Spinal cord (tissue), 10 donors: ENCODE measurements around the gene LCAT. TPM values are rescaled to one million over a fixed set of nuclear protein-coding genes. Genes with fewer than 3 reads are reported as not detected.

Experiments used
- DNase-seq, 6 donors: peaks; one replicate each; pipeline versions ENCODE4 v3.0.0 to v3.0.0-alpha.2; 2013 to 2015; ENCODE audit warnings: low spot score in 6 of 6, low read depth in 4 of 6
- H3K27ac ChIP-seq: one replicate; pipeline ENCODE4 v1.5.1; 2013; ENCODE audit warnings: low read depth, low read length, control low read depth
- H3K27me3 ChIP-seq: one replicate; pipeline ENCODE4 v1.6.1; 2013; ENCODE audit warnings: low read length; ENCODE audit not compliant: control insufficient read depth, insufficient read depth
- H3K36me3 ChIP-seq: one replicate; pipeline ENCODE4 v1.6.1; 2013; ENCODE audit warnings: low read length; ENCODE audit not compliant: control insufficient read depth, insufficient read depth
- H3K4me1 ChIP-seq: one replicate; pipeline ENCODE4 v1.6.1; 2013; ENCODE audit warnings: low read length; ENCODE audit not compliant: control insufficient read depth, insufficient read depth
- H3K4me3 ChIP-seq: one replicate; pipeline ENCODE4 v1.5.1; 2013; ENCODE audit warnings: low read depth, low read length, control low read depth
- H3K9me3 ChIP-seq: one replicate; pipeline ENCODE4 v1.6.1; 2013; ENCODE audit warnings: low read length; ENCODE audit not compliant: control insufficient read depth, insufficient read depth
- WGBS: methylation state at CpG from one replicate; pipeline ENCODE4 v1.1.5; 2013; ENCODE audit warnings: missing lambda C conversion rate; ENCODE audit not compliant: insufficient coverage; 5-methylcytosine and 5-hydroxymethylcytosine counted together
- polyA plus RNA-seq, 2 donors: library from polyadenylated mRNA; unstranded; fragments of 120-200 nt; gene quantifications; one replicate each; pipeline ENCODE4 v1.2.1, GENCODE V29; 2013; ENCODE audit not compliant: insufficient read length in 2 of 2
- total RNA-seq, 2 donors: library from RNA; depleted of rRNA in 1 of 2; stranded (reverse); fragments of 120-200 nt in 1 of 2; fragments of >200 nt in 1 of 2; gene quantifications; one replicate each; pipeline versions ENCODE4 v1.2.3 to v1.2.4, GENCODE V29; 2013 to 2014
- donor health status: healthy.

Gene LCAT
- total and polyA plus RNA-seq, 4 donors = 5.8 to 50.0 (median 26.9) TPM

DNA sequence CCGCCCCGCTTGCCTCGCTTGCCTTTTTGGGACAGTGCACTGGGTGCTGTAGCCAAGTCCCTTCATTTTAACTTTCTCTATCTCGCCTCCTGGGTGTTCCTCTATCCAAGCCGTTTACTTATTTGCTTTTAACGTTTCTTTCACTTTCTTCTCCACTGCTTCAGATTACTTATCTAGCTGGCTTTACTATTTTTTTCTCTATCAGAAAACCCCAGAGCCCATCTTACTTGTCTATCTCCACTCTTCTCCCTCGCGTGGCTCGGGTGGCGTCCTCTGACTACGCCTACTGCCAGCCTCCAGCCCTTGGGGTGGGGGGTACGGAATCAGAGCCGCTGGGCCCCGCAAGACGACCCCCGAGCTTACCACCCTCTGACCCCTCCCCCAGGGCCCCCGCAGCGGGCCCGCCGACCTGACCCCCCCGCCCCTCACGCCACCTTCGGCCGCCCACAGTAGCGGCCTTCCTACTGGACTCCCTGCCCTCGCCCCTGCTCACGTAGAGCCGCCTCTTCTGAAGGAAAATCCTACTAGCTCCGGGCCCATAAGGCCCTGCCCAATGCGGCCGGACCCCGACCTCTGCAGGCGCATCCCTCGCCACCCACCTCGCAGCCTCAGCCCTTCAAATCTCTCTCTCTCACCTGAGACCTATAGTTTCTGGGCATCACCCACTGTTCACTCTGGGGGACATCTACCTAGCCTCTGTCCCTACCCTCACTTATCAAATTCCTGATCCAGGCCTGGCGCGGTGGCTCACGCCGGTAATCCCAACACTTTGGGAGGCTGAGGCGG lies 25.5 kb upstream of the LCAT start:
- DNase-seq = no peak
- Histone ChIP-seq H3K27me3 (peaks cover 19% of the 10 kb centered on the region), H3K9me3 (no peaks in the 10 kb centered on the region), H3K36me3 (no peaks in the 10 kb centered on the region), H3K27ac (peak overlapping the region; percentile 52), H3K4me3 (peak overlapping the region; percentile 51), H3K4me1 (peaks cover 37% of the 10 kb centered on the region)
- 34% methylated on average over 29 of the region's 40 CpGs for WGBS

DNA sequence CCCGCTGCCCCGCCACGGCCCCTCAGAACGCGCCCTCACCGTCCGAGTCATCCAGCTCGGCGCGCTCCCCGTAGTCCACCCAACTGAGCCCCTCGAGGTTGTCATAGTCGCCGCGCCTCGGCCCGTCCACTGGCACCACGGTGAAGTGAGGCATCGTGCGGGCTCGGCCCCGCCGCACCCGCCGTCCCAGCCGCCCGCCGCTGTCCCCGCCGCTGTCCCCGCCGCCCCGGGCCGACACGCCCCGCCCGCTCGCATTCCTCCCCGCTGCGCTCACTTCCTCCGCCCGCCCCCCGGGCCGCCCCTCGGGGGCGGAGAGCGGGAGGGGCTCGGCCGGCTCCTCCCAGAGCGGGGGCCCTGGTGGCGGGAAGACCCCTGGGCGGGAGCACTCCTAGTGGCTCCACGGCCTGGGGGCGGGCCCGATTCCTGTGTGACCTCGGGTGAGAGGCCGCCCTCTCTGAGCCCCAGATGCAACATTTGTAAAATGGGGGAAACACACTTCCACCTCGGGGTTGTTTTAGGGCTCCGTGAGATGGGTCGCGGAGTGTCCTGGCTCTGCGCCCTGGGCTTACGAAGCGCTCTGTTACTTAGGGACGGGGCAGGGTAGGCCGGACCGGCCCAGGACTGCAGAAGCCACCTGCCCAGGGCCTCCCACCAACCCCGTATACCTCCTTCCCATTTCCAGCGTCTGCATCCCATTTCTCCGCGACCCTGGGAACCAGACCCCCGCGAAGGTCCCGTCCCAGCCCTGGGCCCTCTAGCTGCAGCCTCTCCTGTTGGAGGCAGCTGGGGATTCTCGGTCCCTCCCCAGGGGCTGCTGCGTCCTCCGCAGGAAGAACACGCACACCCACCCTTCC lies 24.7 kb upstream of the LCAT start, which contains the start of gene SLC12A4:
Gene SLC12A4, minus strand, starts transcription at position 238 of the 854 bp plus-strand sequence. Its CDS starts 84 bp downstream, at position 154.
- 2% methylated on average over 78 of the region's 78 CpGs for WGBS
- Histone ChIP-seq H3K9me3 (no peaks in the 10 kb centered on the region), H3K4me3 (peak within 1 kb of the TSS; percentile 79), H3K4me1 (peaks cover 45% of the 10 kb centered on the region), H3K27ac (peak within 1 kb of the TSS; percentile 76), H3K36me3 (peaks cover 5% of the 10 kb centered on the region), H3K27me3 (peaks cover 19% of the 10 kb centered on the region)
- DNase-seq = peak in 4 of 6 donors; percentile 66 to 90 (median 68)

DNA sequence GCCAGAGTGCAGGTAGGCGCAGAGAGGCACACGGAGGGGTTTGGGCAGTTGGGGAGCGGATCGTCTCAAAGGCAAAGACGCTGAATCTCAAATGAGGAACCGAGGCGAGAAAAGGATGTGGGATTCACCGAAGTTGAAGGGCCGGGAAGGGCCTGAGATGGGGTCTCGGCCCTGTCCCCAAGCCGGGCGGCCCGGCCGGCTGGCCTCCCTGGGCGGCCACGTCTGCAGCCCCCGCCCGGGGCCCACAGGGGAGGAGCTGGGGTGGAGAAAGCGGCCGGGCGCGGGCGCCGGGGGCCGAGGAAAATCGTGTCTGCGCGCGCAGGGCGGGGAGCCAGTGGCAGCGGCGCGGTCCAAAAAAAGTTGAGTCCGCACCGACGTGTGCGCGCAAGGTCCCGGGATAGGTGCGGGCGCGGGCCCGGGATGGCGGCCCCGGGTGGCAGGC lies 24.1 kb upstream of the LCAT start:
- 2% methylated on average over 45 of the region's 45 CpGs for WGBS
- Histone ChIP-seq H3K27ac (peak overlapping the region; percentile 76), H3K4me3 (peak overlapping the region; percentile 79), H3K27me3 (peaks cover 19% of the 10 kb centered on the region), H3K9me3 (no peaks in the 10 kb centered on the region), H3K36me3 (peaks cover 8% of the 10 kb centered on the region), H3K4me1 (peaks cover 51% of the 10 kb centered on the region)
- DNase-seq = peak in 1 of 6 donors; percentile 60

DNA sequence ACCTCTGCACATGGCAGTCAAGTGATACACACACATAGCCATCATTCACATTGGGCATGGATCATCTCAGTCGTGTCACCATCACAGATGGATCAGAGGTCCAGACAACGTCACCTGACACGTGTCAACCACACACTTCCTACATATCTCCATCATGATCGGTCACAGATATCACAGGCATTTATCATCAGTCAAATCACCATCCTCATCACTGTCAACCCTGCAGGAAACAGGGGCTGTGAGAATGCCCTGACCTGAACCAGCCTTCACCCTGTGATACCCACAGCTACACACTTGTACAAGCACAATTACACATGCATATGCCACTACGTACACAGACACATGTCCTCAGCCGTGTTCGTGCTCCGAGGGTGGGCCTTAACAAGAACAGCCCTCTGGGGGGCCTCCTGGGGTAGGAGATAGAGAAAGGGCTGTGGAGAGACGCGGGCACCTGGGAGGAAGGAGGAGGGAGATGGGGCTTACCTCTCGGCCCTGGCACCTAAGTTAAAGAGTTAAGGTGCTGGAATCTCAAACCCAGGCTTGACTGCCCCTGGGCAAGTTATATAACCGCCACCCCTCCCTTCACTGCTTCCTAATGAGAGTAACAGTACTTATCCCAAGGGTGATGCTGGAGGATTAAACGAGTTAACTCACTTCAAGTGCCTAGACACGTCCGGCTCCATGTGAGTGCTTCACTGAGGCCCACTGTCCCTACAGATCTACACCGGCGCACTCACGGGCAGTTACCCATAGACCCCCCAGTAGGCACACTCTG lies 23.4 kb upstream of the LCAT start:
- 33% methylated on average over 14 of the region's 18 CpGs for WGBS
- Histone ChIP-seq H3K36me3 (peaks cover 11% of the 10 kb centered on the region), H3K4me3 (peak overlapping the region; percentile 79), H3K27ac (peak overlapping the region; percentile 76), H3K27me3 (peaks cover 19% of the 10 kb centered on the region), H3K9me3 (no peaks in the 10 kb centered on the region), H3K4me1 (peaks cover 56% of the 10 kb centered on the region)
- DNase-seq = no peak

DNA sequence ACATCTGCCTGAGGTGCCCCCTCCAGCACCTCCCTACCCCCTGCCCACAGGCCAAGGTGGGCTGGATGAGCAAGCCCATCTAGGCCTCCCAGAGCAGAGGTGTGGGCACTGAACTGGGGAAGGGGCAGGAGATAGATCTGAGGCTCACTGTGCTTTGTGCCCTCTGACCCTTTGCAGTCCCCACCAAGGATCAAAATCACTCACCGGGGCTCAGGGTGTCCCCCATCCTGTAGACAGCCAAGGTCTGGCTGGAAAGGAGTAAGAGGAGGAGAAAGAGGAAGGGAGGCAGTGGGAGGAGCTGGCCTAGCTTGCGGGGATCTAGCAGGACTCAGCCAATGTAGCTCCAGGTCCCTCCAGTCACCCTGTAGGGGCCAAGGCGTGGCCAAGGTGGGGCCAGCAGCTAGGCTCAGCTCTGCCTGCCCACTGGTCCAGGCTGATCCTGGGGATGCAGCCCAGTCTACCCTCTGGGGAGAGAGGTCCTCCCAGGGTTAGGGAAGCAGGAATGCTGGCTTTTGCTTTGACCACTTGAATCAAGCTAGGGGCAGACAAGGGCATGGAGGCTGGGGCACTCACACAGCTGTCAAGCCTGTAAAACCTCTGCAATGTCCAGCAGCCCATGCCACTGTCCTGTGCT lies 22.7 kb upstream of the LCAT start:
- peaks cover 63% of the 10 kb centered on the region for H3K4me1 ChIP-seq
- peak overlapping the region; percentile 79 for H3K4me3 ChIP-seq
- WGBS = 68% methylated on average over 2 of the region's 3 CpGs
- H3K27me3 ChIP-seq = peaks cover 19% of the 10 kb centered on the region
- peak overlapping the region; percentile 42 for H3K27ac ChIP-seq
- H3K36me3 ChIP-seq = peaks cover 17% of the 10 kb centered on the region
- H3K9me3 ChIP-seq = no peaks in the 10 kb centered on the region
- no peak for DNase-seq

DNA sequence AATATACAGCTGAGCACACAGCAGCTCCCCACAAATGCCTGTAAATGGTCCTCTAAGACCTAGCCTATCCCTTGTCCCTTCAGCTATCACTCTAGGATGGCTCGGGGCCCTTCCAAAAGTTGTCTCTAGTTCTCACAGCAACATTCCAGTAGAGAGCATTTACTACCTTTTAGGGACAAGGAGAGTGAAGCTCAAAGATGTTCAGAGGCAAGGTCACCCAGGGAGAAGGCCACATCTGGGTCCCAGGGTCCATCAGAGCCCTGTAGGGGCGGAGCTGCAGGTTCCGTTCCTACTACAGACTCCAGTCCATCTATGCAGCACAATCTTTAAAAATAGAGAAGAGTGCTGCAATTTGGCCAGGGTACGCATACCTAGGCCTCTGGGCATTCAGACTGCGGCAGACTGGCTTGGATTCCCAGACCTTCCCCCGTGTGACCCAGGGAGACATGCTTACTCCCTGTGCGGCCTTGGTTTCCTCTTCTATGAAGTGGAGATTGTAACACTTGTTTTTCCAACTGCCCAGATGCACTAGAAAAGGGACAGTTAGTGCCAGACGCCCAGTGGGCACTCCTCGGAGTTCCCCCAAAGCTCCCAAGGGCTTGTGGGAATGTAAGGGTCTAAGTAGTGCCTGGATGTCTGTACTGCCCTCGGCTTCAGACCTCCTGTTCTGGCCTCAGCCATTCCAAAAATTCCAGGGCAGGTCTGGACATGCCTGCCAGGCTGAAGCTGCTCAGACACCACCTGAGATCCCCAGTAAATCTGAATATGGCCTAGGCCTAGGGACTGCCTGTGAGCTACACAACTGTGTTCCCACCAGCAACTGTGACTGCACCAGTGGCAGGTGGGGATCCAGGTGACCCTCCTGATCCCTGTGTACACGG lies 22.0 kb upstream of the LCAT start:
- no peak for DNase-seq
- WGBS = 73% methylated on average over 8 of the region's 11 CpGs
- Histone ChIP-seq H3K4me3 (peak overlapping the region; percentile 79), H3K27me3 (peaks cover 19% of the 10 kb centered on the region), H3K27ac (peak overlapping the region; percentile 42), H3K9me3 (no peaks in the 10 kb centered on the region), H3K36me3 (peaks cover 24% of the 10 kb centered on the region), H3K4me1 (peaks cover 69% of the 10 kb centered on the region)

DNA sequence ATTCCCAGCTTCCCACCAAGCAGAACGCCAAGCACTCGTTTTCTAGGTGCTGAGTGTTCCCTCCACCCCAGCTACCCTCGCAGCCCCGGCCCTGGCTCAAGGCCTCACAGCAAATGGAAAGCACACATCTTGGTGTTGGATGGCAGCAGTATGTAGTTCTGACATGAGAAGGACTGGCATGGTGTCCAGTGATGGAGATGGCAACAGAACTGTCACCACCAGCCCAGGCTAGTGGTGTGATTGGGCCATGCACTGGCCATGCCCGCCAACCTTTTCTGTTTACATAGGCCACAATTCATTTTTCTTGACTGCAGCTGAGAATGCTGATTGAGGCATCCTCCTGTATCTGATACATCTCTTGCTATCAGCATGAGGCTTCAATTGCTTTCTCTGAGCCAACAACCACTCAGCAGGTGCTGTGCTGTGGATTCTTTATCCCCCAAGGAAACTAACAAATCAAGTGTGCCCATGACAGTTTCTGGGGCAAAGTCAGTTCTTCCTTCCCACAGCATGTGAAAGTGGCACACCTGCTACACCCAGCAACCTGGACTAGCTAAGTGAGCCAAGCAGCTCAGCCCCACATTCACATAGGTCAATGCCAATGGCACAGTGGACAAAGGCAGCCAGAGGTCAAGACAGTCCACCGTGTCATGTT lies 20.7 kb upstream of the LCAT start:
- peaks cover 69% of the 10 kb centered on the region for H3K4me1 ChIP-seq
- peak overlapping the region; percentile 64 for H3K27ac ChIP-seq

More for the DNA sequence above, 20.7 kb upstream of the LCAT start:
- no peaks in the 10 kb centered on the region for H3K9me3 ChIP-seq
- WGBS = 77% methylated on average over 4 of the region's 6 CpGs
- H3K36me3 ChIP-seq = peaks cover 32% of the 10 kb centered on the region
- H3K4me3 ChIP-seq = no peak overlapping the region
- DNase-seq = peak in 1 of 6 donors; percentile 36
- peaks cover 15% of the 10 kb centered on the region for H3K27me3 ChIP-seq
